GM10266 (cell line): Measurements from ENCODE around the gene AARS1.

Experiments
- DNase-seq: peaks from one replicate; pipeline ENCODE4 v3.0.0; 2012; ENCODE audit errors: extremely low spot score
- TF ChIP-seq, protein P1 (sequence below): IDR thresholded peaks from 2 replicates; pipeline ENCODE4 v1.5.1; 2012; ENCODE audit warnings: mild to moderate bottlenecking, low read depth; ENCODE audit not compliant: control insufficient read depth, insufficient read depth; ENCODE audit errors: missing control alignments

AARS1 gene

DNA sequence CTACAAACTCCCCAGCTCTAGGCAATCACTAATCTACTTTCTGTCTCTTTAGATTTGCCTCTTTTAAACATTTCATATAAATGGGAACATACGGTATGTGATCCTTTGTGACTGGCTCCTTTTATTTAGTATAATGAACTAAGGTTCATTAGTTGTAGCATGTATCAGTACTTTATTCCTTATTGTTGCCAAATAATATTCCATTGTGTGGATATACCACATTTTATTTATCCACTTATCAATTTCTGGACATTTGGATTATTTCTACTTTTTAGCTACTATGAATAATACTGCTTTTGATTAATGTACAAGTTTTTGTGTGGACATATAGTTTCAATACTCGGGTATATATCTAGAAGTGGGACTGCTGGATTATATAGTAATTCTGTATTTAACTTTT lies 17.6 kb upstream of the AARS1 start:
- TF ChIP-seq, protein P1, sequence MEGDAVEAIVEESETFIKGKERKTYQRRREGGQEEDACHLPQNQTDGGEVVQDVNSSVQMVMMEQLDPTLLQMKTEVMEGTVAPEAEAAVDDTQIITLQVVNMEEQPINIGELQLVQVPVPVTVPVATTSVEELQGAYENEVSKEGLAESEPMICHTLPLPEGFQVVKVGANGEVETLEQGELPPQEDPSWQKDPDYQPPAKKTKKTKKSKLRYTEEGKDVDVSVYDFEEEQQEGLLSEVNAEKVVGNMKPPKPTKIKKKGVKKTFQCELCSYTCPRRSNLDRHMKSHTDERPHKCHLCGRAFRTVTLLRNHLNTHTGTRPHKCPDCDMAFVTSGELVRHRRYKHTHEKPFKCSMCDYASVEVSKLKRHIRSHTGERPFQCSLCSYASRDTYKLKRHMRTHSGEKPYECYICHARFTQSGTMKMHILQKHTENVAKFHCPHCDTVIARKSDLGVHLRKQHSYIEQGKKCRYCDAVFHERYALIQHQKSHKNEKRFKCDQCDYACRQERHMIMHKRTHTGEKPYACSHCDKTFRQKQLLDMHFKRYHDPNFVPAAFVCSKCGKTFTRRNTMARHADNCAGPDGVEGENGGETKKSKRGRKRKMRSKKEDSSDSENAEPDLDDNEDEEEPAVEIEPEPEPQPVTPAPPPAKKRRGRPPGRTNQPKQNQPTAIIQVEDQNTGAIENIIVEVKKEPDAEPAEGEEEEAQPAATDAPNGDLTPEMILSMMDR: no peak
- DNase-seq: no peak

DNA sequence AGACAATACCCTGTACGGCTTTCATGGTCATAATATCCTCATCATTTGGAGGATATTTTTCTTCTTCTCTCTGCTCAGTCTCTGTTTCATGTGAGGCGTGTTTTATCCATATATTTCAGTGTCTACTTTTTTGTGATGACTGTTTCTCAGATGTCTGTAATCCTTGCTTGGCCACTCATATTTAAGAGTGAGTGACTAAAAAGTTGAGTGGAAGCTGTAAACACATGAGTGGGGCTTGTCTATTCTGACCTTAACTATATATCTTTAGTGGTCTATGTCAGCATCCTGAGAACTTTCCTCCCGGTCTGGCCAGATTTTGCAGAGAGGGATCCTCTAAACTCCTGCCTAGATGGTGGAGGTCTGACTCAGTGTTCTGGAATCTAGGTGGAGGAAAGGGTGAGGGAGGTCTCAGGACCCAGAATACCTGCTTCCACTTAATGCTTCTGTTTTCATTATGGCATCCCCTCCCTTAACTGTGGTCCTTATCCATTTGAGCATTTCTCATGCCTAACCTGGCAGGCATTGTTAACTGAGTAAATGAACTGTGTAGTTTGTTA lies 15.7 kb upstream of the AARS1 start:
- TF ChIP-seq, protein P1: no peak
- DNase-seq: no peak

DNA sequence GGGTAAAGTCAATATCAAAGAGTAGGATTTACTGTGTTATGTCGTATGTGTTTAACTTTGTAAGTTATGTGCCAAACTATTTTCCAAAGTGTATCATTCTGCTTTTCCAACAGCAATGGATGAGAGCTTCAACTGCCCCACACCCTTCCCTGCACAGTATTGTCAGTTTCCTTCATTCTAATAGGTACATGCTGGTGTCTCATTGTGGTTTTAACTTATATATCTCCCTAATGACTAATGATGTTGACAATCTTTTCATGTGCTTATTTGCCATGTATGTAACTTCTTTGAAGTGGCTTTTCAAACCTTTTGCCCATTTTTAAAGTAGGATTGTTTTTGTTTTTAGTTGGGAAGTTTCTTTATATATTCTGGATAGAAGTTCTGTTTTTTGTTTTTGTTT lies 13.4 kb upstream of the AARS1 start:
- no peak for DNase-seq
- TF ChIP-seq, protein P1: no peak

DNA sequence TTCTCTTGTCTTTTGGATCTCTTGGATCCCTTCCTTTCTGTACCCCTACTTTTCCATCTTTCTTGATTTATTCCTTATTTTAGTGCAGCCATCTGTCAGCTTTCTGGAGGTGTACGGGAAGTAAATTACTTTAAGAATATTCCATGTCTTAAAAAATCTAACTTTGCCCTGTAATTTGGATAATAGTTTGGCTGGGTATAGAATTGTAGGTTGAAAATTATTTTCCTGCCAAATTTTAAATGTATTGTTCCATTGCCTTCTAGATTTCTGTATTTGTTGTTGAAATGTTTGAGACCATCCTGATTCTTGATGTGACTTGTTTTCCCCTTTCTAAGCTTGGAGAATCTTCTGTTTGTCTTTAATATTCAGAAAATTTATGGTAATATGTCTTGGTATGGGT lies 11.8 kb upstream of the AARS1 start:
- DNase-seq: no peak

DNA sequence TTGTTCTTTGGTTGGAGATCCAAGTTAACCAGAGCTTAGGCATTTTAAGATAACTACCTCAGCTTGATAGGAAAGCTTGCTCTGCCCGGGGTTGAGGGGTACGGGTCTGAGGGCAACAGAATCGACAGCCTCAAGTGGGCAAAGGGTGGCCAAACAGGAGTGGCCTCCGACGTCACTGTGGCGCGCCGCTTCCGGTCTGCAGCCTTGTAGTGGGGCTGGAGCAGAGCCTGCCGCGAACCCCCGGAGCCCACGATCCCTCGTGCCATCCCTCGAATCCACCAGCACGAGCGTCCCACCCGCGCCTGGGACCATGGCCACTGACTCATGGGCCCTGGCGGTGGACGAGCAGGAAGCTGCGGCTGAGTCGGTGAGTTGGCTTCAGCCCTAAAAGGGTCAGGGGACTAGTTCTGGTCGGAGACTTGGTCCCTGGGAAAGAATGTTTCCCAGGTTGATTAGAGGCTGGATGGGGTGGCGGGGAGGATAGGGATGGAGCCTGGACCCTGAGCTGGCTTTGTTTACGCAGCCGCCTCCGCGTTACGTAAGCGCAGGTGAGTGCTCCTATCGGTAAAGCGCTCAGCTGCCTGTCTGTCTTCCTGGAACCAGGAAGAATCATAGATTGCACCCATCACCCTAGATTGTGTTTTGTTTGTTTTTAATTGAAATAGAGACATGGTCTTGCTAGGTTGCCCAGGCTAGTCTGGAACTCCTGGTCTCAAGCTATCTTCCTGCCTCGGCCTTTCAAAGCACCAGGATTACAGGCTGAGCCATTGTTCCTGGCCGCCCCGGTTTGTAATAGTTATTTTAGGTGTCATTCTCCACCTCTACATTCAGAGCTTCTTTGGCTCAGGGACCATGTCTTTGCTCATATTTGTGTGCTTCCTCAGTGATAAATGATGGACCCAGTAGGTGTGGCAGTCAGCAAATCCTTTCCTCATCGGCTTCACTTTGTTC lies 10.0 kb upstream of the AARS1 start, which contains the start of gene DDX19B:
TSS of gene DDX19B (plus strand) at position 199 of the 951 bp plus-strand sequence. CDS start at position 311, 112 bp downstream.
- DNase-seq: peak; percentile 79
- TF ChIP-seq, protein P1: no peak

More for the DNA sequence above, 11.8 kb upstream of the AARS1 start:
- TF ChIP-seq, protein P1: no peak

DNA sequence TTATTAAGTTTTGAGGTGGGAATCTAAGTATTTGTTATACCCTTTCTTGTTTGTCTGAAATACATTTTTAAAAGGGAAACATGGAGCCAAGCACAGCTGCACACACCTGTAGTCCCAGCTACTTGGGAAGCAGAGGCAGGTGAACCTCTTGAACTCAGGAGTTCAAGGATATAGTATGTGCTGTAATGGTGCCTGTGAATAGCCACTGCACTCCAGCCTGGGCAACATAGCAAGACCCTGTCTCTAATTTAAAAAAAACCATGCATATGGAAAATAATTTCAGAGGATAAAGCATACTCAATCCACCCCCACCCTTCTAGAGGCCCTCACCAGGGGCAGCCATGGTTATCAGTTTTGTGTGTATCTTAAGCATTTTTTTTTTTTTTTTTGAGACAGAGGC lies 6.3 kb upstream of the AARS1 start:
- DNase-seq: no peak
- TF ChIP-seq, protein P1: no peak
